ENCODE measurements around the gene PITX2.

DNA sequence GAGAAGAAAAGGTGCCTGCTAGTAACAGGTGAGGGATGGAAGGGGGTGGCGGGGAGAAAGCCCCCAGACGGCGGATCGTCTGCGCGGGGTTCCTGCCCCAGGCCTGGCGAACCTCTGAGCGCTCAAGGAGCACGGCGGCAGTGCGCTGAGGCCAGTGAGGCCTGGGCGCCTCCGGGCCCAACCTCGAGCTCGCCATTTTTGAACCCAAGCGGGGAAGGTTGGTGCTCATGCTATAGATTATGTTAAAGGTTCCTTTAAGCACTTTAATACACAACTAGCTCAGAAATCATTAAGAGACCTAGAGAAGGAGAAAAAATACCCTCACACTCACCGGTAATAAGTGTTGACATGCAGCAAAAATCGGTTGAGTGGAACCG lies 7.9 kb downstream of the PITX2 start:
- TF ChIP-seq, protein P1, sequence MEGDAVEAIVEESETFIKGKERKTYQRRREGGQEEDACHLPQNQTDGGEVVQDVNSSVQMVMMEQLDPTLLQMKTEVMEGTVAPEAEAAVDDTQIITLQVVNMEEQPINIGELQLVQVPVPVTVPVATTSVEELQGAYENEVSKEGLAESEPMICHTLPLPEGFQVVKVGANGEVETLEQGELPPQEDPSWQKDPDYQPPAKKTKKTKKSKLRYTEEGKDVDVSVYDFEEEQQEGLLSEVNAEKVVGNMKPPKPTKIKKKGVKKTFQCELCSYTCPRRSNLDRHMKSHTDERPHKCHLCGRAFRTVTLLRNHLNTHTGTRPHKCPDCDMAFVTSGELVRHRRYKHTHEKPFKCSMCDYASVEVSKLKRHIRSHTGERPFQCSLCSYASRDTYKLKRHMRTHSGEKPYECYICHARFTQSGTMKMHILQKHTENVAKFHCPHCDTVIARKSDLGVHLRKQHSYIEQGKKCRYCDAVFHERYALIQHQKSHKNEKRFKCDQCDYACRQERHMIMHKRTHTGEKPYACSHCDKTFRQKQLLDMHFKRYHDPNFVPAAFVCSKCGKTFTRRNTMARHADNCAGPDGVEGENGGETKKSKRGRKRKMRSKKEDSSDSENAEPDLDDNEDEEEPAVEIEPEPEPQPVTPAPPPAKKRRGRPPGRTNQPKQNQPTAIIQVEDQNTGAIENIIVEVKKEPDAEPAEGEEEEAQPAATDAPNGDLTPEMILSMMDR (IDR thresholded peaks at IDR 0.05) = no peak
- TF ChIP-seq ZFX (IDR thresholded peaks at IDR 0.05; ENCODE audit: borderline replicate concordance) = no peak
